ENCODE measurements around the gene MPND.

Gene MPND, protein sequence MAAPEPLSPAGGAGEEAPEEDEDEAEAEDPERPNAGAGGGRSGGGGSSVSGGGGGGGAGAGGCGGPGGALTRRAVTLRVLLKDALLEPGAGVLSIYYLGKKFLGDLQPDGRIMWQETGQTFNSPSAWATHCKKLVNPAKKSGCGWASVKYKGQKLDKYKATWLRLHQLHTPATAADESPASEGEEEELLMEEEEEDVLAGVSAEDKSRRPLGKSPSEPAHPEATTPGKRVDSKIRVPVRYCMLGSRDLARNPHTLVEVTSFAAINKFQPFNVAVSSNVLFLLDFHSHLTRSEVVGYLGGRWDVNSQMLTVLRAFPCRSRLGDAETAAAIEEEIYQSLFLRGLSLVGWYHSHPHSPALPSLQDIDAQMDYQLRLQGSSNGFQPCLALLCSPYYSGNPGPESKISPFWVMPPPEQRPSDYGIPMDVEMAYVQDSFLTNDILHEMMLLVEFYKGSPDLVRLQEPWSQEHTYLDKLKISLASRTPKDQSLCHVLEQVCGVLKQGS

DNA sequence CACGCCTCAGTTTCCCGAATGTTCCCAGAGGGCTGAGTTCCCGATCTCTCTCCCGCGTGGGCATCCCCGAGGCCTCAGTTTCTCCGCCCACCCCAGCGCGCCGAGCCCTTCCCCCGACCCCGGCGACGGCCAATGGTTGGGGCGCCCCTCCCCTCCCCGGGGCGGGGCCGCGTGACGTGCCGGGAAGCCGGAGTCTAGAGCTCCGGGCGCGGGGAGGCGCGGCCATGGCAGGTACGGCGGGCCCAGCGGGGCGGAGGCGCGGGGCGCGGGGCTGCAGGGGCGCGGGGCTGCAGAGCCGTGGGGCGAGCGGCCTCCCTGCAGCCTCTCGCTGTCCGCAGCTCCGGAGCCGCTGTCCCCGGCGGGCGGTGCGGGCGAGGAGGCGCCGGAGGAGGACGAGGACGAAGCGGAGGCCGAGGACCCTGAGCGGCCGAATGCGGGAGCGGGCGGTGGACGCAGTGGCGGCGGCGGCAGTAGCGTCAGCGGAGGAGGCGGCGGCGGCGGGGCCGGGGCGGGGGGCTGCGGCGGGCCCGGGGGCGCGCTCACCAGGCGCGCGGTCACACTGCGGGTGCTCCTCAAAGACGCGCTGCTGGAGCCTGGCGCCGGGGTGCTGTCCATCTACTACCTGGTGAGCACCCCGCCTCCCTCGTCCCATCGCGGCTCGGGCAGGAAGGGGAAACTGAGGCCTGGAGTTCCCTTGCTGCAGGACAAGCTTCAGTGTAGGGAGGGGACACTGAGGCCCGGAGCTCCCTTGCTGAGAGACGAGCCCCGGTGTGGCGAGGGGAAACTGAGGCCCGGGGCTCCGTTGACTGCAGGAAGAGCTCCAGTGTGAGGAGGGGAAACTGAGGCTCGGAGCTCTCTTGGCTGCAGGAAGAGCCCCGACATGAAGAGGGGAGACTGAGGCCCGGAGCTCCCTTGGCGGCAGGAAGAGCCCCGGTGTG, at the start of gene MPND:
TSS of gene MPND (plus strand) at position 193 of the 938 bp plus-strand sequence. CDS start at position 225, 32 bp downstream.
- peak; percentile 79 for DNase-seq (ENCODE audit: low read depth)

DNA sequence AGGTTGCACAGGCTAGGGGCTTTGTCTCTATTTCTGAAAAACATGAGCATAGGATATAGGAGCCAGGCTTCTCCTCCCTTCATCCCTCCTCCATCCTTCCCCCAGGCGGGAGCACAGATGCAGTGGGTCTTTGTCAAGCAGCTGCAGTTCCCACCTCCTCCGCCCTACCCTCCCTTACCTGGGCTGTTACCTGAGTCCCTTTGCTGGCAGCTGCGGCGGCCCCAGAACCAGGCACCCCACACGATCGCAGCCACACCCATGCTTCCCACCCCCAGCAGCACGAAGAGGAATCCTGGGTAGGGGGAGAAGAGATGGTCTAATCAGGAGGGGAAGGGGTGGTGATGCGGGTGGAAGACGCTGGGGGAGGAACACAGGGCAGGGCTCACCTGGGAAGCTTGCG, 49.0 kb upstream of the MPND start:
- no peak for DNase-seq (ENCODE audit: low read depth)

DNA sequence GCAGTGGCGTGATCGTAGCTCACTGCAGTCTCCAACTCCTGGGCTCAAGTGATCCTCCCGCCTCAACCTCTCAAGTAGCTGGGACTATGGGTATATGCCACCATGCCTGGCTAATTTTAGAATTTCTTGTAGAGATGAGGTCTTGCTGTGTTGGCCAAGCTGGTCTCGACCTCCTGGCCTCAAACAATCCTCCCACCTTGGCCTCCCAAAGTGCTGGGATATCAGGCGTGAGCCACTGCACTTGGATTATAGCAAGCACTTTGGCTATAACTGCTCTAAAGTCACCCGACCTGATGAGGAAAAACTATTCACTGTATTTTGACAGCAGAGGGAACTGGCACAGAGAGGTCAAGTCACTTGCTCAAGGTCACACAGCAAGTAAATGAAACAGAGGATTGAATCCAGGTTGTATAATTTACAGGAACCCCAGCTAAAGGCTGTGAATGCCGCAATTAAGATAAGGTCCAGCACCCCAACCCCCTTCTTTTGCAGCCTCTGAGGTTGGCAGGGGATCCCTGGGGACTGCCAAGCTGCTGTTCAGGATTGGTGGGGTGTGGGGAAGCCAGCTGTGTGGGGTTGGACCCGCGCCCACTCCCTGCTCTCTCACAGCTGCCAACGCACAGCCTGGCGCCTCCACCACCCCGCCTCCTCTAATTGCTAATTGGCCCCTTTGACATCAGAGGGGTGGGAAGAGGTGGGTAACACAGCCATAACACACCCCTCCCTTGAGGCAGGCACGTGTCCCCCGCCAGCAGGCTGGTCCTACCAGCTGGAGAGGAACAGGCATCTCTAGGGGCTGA, 47.2 kb upstream of the MPND start:
- no peak for DNase-seq (ENCODE audit: low read depth)

DNA sequence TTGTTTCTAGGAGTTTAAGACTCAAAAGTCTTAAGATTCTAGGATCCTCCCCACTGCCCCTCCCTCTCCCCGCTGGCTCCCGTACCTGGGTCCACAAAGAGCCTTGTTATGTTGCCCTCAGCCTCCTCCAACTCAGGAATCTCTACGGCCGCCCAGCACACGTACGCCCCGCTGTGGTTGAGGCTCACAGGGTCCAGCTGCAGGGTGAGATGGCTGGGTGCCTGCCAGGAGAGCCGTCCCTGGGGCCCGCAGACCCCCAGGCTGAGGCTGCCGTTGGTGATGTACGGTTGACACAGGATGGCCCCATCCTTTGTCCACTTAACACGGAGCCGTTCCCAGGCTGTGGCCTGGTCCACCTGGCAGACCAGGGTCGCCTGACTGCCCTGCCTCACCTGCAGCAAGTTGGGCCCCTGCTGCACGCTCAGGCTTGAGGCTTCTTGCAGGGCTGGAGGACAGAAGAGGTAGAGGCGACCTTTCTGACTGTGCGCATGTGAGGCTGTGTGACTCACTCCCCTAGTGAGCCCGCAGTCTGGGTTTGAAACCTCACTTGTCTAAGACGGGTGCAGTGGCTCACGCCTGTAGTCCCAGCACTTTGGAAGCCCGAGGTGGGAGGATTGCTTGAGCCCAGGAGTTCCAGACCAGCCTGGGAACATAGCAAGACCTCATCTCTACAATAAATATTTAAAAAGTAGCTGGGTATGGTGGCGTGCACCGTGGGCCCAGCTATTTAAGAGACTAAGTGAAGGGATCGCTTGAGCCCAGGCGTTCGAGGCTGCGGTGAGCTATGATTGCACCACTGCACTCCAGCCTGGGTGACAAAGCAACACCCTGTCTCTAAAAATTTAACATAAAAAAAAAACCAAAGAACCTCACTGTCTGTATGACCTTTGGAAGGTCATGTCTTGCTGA, 45.2 kb upstream of the MPND start:
- peak; percentile 13 for DNase-seq (ENCODE audit: low read depth)

DNA sequence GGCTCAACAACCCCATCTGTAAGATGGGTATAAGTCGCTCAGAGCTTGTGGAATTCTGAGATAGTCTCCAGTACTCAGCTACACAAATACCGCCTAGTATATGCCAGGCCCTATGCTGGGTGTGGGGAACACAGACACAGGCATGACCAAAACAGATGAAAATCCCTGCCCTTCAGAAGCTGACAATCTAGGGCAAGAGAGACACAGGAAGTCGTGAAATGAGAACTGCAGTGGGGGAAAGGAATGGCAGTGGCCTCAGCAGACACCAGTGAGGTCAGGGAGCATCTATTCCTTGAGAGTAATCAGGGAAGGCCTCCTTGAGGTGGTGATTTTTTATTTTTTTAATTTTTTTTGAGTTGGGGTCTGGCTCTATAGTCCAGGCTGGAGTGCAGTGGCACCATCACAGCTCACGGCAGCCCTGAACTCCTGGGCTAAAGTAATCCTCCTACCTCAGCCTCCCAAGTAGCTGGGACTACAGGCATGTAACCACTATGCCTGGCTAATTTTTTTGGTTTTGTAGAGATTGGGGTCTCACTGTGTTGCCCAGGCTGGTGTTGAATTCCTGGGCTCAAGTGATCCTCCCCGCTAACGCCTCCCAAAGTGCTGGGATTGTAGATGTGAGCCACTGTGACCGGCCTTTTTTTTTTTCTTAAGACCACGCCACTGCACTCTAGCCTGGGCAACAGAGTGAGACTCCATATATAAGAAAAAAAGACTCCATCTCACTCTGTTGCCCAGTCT, 44.4 kb upstream of the MPND start:
- no peak for DNase-seq (ENCODE audit: low read depth)

DNA sequence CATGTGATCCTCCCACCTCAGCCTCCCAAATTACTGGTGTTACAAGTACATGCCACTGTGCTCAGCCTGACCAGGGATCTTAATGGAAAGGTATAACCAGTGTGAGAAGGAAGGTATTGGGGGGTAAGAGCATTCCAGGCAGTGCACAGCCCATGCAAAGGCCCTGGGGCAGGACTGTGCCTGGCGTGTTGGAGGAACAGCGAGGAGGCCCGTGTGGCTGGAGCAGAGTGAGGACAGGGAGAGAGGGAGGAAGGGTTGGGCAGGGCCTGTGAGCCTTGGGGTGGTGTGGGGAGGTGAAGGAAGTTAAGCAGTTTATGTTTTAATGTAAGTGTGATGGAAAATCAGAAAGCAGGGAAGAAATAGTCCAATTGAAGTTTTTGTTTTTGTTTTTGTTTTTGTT, 42.8 kb upstream of the MPND start:
- DNase-seq (ENCODE audit: low read depth), result no peak

DNA sequence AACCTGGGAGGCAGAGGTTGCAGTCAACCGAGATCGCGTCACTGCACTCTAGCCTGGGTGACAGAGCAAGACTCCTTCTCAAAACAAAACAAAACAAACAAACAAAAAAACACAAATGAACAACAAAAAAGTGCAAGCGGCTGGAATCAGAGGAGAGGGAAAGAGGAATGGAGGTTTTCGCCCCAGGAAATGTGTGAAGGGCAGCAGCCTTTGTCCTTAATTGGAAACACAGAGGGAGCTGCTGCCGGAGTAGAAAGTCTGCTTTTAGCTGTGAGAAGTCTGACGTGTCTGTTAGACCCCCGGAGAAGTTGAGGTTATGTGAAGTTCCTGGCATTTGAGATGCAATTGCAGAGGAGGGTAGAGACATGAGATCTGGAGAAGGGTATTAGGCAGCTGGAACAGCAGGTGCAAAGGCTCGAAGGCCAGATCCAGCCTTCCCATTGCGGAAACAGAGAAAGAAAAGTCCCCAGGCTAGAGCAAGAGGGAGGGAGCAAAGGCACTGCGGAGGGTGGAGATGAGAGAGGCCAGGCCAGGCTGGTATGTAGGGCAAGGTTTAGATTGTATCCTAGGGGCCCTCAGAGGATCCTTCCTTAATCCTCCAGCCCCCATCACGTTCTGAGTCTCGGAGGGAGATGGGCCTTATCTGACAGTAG, 41.6 kb upstream of the MPND start:
- DNase-seq (ENCODE audit: low read depth), result no peak

DNA sequence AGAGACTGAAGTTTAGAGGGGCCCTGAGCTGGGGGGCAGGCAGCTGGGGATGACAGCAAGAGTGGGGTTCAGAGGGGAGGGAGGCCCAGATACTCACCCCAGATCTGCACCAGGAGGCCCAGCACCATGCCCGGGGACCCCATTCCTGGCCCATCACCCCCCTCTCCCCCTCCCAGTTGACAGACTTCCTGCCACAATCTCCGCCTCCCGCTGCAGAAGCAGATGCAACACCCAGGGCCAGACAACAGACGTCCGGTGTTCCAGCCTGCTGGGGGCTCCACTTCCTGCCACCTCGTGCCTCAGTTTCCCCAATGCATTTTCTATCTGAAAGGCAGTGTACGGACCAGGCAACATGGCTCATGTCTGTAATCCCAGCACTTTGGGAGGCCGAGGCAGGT, 41.1 kb upstream of the MPND start, which contains the start of gene TMIGD2:
TSS of gene TMIGD2 (minus strand) at position 147 of the 398 bp plus-strand sequence. CDS start at position 143, 4 bp downstream.
- DNase-seq (ENCODE audit: low read depth), result no peak

DNA sequence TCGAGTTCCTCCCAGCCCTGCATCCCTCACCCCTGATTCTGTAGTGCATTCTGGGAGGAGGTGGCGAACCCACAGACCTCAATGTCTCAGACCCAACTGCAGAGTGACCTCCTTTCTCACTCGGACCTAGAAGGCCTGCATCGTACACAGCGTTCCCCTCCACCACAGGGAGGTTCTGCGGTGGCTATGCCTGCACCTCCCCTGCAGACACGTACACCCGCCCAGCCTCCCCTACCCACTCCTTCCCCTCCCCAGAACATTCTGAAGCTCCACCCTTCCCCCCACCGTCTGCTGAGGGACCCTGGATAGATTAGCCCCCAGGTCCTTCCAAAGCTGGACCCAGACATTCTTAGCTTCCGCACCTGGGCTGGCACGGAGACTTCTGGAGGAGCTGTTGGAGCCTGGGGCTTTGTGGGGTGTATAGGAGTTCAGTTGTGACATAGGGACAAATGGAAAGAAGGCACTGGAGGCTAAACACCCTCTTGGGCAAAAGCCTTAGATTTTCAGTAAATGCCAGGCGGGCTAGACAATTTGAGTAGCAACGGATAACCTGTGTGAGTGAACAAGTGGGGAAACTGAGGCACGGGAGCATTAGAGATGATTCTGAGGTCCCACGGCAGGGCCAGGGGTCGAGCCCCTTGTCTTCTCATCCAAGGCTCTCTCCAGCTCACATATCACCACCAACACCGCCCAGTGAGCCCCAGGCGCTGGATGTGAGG, 39.4 kb upstream of the MPND start:
- DNase-seq (ENCODE audit: low read depth), result no peak

DNA sequence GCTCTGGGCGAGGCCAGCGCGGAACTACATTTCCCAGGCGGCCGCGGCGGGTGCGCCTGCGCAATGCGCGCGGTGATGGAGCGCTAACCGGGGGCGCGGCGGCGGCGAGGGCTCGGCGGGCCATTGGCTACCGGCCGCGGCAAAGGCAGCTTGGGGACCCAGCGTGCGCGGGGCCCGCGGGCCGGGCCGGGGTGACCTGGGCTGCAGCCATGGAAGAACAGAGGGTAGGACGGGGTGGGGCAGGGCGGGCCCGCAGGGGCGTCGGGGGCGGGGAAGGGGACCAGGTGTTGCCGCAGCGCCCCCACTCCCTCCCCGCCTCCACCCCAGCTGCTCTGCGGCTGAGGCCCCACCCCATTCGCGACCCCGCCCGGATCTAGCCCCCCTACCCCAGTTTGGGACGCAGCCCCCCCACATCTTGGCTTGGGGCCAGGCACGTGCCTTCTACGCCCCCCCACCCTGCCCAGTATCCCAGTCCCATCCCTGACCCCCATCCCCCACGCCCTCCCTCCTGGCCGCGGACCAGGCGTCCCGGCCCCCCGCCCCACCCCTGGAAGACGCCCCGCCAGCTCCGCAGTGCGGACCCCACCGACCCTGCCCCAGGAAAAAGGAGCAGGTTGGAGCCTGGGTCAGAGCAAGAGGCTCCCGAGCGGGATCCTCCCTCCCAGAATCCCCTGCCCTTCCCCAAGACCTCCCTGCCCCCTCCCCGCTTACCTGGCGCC, 38.7 kb upstream of the MPND start, which contains the start of gene FSD1:
TSS of gene FSD1 (plus strand) at position 61 of the 719 bp plus-strand sequence. CDS start at position 210, 149 bp downstream.
- DNase-seq (ENCODE audit: low read depth), result peak; percentile 40

DNA sequence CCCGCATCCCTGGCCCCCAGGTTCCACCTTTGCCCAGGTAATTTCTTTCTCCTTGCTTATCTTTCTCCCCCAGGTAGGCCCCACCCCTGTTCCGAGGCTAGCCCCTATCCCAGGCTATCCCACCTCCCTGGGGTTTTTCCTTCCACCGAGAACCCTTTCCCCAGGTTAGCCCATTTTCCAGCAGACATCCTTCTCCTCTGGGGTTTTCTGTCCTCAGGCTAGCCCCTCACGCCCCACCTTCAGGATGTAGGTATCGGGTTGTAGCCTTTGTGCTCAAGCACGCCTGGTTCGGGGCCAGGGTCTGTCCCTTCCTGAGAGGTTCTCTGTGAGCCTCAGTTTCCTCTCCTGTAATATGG, 38.1 kb upstream of the MPND start:
- DNase-seq (ENCODE audit: low read depth), result no peak

DNA sequence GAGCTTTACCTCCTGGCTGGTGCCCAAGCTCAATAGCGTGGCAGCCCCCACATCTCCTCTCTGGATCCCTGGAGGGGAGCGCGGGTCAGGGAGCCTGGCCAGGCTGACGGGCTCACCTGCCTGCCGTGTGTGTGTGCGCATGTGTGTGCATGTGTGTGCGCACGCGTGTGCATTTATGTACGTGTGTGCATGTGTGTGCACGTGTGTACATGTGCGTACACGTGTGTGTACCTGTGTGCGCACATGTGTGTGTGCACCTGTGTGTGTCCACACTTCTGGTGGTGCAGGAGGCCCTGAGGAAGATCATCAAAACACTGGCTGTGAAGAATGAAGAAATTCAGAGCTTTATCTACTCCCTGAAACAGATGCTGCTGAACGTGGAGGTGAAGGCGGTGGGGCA, 37.7 kb upstream of the MPND start:
- no peak for DNase-seq (ENCODE audit: low read depth)

DNA sequence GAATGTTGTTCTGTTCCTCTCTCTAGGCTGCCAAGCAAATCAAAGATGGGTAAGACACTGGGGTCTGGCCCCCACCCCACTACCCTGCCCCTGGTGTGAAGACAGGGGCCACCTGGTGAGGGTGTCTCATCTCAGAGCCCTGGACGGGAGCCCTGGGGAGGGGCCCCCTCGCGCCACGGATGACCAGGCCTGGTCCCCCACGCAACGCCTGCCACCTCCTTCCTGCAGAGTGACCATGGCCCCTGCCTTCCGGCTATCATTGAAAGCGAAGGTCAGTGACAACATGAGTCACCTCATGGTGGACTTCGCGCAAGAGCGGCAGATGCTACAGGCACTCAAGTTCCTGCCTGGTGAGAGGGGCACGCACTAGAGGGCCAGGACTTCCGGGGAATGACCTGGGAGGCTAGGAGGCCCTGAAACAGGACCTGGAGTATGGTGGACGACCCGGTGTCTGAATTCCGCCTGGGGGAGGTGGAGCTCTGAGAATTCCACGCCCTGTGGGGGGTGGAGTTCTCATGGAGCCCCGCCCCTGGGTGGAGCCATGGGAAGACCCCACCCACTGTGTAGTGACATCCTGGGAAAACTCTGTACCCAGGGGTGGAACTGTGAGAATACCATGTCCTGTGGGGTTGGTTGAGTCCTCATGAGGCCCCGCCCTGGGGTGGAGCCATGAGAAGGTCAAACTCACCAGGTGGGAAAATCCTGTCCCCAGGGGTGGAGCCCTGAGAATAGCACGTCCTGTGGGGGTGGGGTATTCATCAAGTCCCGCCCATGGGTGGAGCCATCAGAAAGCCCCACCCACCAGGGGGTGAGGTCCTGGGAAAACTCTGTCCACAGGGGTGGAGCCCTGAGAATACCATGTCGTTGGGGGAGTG, 32.9 kb upstream of the MPND start:
- no peak for DNase-seq (ENCODE audit: low read depth)

DNA sequence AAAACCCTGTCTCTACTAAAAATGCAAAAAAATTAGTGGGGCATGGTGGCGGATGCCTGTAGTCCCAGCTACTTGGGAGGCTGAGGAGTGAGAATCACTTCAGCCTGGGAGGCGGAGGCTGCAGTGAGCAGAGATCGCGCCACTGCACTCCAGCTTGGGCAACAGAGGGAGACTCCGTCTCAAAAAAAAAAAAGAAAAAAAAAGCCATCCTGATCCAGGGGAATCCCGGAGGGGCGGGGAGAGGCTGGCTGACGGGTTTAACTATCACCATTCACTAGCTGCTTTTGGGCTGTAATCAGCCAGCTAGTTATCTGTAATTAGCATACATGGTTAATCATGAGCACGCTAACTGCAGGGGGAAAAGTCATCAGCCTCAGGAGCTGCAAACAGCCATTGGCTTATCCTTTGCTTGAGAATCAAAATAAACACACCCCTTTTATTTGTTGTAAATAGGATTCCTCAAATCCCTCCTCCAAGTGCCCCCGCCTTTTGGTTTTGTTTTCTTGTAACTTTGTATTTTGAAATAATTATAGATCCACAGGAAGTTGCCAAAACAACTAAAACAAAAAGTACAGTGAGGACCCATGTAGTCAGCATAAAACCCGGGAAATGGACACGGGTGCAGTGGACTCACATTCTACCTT, 29.4 kb upstream of the MPND start:
- no peak for DNase-seq (ENCODE audit: low read depth)

DNA sequence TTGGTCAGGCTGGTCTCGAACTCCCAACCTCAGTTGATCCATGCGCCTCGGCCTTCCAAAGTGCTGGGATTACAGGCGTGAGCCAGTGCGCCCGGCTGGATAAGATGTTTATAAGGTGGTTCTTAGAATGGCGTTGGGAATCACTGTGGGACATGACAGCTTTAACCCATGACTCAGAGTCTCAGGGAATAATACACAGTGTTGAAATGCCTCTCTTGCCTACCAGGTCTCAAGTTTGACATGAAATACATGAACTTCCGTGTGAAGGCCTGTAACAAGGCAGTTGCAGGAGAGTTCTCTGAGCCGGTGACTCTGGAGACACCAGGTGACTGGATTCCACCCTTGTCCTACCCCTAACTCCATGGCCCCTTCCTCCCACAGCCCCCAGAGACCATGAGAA, 26.4 kb upstream of the MPND start:
- DNase-seq (ENCODE audit: low read depth), result peak; percentile 28

DNA sequence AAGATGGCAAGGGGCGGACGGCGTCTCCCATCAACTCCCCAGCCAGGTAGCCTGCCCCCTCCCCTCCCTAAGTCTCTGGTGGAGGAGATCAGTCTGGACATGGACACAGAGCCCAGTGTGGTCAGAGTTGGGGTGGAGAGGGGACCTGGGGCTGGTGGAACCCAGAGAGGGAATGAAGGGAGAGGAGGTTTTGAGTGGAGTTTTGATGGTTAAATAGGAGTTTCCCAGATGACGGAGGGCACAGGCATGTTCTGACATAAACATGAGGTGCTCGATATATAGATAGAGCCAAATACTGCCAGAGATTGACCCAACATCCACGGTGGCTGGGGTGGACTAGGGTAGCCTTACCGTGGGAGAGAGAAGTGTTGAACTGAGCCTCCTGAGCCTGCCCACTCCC, 24.9 kb upstream of the MPND start:
- no peak for DNase-seq (ENCODE audit: low read depth)

All from iris pigment epithelial cell (primary cell).